HG03064 (cell line): ENCODE data around the gene ARHGAP45.
"Not testable (repeated sequence)": the region's sequence is repeated elsewhere in the genome, so short reads cannot be mapped to it uniquely, and the experiment has no call there.

Experiments
- ATAC-seq: cut with Tn5 transposase; IDR thresholded peaks from one replicate; pipeline ENCODE4 v1.9.1; 2021; ENCODE audit warnings: low read depth; ENCODE audit not compliant: unreplicated experiment

Gene ARHGAP45

GRCh38 chr19:1066748-1067340, at the start of gene ARHGAP45:
ARHGAP45 (plus strand) TSS chr19:1067167; CDS start chr19:1067406, 239 bp downstream.
- no peak for ATAC-seq

- ATAC-seq = no peak
Observed at GRCh38 chr19:1017906-1018305, 49.1 kb upstream of the ARHGAP45 start.

GRCh38 chr19:1018393-1018792, 48.6 kb upstream of the ARHGAP45 start:
- no peak for ATAC-seq

DNA sequence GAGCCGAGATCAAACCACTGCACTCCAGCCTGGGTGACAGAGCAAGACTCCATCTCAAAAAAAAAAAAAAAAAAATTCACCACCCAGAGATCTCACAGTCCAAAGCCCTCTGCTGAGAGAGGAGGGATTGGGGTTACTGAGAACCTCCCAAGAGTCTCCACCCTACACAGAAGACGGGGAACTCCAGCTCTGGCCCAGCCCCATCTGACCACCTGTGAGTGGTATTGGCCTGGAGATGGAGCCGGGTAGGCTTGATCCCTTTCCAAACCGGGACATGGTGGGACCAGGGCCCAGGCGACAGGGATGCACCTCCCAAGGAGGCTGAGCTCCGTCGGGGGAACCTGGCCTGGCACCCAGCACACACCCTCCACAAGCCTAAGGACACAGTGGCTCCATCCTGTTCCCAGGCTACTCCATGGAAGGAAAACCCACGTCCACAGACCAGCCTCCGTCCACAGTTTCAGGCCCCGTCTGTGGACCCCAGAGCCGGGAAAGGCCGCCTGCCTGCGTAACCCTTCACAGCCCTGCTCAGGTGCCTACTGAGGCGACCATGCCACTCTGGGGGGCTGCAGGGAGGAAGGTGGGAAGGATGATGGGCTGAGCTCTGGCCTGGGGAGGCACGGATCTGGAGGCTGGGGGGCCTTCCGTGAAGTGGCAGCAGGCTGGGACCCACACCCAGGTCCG, 47.9 kb upstream of the ARHGAP45 start:
- no peak for ATAC-seq

DNA sequence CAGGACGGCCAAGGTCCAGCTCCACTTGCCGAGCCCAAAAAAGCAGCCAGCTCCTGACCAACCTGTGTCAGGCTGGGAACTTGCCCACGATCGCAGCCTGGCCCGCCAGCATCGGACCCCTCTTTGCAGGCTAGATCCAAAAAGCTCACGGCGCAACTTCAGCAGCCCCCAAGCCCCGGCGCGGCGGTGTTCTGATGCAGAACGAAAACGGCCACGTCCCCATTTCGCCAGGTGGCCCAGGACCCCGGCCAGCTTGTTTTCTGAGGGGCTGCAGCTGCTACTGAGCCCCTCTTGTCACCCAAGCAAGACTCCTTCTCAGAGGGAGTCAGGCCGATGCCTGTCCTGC, 47.4 kb upstream of the ARHGAP45 start:
- no peak for ATAC-seq

DNA sequence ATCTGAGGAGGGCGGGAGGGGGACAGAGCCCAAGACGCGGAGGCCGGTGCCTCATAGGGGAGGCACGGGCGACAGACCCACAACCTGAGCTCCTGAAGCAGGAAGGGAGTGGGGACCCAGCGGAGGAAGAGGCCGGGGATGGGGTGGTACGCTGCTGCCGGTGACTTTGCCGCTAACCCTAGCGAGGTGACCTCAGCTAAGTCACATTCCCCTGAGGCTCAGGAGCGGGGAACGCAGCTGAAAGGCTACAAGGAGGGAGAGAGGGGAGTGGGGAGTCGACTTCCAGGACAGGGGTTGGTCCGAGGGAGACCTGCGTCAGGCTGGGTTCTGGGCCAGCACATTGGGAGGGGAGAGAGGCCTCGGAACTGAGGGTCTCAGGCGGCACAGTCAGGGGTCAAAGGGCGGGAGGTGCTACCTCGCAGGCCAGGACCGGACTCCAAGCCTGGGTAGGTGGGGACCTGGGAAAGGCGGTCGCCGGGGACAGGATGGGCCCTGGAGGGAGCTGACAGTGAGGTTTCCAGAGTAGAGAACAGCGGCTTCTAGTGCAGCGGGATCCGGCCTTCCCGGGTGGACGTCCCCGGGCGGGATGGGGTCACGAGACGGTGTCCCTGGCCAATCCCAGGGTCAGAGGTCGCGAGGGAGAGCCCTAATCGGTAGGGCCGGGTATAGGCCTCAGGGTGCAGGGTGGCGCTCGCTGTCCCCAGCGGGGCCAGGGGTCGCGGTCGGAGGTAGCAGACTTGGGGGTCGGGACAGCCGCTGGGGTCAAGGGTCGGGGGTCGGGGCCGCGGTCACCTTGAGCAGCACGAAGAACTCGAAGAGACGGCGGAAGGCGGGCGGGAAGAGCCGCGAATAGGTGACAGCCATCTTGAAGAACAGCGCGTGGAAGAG, 46.7 kb upstream of the ARHGAP45 start:
- ATAC-seq = no peak

DNA sequence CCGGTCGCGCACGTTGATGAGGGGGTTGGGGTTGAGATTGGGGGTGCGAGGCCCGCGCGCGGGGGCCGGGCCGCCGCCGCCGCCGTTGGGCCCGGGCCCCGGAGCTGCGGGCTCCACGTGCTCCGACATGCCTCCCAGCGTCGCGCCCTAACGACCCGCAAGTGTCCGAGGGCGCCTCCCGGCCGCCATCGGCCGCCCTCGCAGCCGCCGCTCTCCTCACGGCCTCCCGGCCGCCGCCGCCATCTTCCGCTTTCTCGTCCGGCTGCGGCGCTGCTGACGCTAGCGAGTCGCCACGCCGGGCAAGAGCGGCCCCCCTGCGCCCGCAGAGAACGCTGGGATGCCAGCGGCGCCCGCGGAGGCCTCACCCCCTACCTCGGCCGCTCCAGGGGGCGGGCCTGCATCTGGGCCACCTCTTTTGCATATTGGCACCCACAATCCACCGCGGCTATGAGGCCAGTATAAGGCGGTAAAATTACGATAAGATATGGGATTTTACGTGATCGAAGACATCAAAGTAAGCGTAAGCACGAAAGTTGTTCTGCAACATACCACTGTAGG, 46.0 kb upstream of the ARHGAP45 start, which contains the start of gene TMEM259:
TSS of gene TMEM259 (minus strand) at position 256 of the 558 bp plus-strand sequence. CDS start at position 129, 127 bp downstream.
- ATAC-seq = peak; percentile 60

DNA sequence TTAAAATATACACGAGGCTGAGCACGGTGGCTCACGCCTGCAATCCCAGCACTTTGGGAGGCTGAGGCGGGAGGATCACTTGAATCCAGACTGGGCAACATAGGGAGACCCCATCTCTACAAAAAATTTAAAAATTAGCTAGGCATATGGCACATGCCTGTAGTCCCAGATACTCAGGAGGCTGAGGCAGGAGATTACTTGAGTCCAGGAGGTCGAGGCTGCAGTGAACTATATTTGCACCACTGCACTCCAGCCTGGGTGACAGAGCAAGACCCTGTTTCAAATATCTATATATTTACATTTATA, 43.1 kb upstream of the ARHGAP45 start:
- not testable (repeated sequence) for ATAC-seq

DNA sequence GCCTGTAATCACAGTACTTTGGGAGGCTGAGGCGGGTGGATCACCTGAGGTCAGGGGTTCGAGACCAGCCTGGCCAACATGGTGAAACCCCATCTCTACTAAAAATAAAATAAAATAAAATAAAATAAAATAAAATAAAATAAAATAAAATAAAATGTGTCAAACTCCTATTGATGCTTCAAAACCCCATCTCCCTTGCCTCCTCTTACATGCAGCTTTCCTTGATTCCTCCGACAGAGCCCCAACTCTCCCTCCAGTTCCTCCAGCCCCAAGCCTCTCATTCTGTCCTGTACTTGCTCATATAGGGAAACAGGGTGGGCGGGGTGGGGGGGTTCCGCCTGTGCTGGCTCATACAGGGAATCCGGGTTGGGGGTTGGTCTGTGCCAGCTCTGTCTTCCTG, 41.9 kb upstream of the ARHGAP45 start:
- ATAC-seq = not testable (repeated sequence)

DNA sequence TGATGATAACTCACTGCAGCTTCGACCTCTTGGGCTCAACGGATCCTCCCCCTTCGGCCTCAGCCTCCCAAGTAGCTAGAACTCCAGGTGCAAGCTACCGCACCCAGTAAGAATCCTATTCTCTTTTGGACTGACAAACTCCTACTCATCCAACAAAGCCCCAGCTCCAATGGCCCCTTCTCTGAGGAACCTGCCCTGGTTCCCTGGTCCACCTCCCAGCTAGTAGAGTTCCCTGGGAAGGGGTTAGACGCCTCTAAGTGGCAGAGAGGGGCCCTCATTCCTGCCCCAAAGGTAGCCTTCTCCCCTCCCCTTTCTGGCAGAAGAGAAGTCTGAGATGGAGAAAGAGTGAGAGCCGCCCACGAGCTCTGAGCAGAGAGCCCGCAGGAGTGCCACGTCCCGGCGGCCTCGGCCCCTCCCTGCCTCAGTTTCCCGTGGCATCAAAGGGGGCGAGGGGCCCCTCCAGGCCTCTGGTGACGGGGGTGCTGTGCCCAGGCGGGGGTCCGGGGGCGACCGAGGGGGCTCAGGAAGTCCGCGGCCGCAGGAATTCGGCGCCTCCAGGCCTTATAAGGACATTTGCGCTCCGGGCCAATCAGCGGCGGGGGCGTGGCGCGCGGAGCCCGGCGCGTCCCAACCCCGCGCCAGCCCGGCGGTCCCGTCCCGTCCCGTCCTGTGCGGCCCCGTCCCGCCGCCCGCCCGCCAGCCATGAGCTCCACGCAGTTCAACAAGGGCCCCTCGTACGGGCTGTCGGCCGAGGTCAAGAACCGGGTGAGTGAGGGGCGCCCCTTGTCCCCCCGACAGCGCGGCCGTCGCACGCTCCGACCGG, 40.8 kb upstream of the ARHGAP45 start, which contains the start of gene CNN2:
TSS of gene CNN2 (plus strand) at position 649 of the 823 bp plus-strand sequence. CDS start at position 703, 54 bp downstream.
- no peak for ATAC-seq

GRCh38 chr19:1026783-1027649, 40.0 kb upstream of the ARHGAP45 start:
- no peak for ATAC-seq

DNA sequence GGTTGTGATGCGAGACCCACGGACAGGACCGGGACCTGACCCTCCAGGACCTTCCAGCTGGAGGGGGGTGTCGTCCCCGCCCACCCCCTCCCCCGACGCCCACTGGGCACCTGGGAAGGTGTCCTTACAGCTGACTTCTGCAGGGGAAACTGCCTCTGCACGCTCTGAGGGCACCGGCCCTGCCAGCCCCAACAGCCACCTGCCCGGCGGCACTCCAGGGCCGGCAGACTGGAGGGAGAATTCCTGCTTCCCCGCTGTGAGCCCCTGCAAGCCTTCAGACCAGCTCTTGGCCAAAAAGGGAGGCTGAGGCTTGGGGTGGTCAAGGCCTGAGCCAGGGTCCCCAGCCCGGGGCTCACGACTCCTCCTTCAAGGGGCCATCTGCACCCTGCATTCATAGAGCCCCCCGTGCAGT, 39.3 kb upstream of the ARHGAP45 start:
- no peak for ATAC-seq

- no peak for ATAC-seq
Observed at GRCh38 chr19:1028062-1028926, 38.7 kb upstream of the ARHGAP45 start.

DNA sequence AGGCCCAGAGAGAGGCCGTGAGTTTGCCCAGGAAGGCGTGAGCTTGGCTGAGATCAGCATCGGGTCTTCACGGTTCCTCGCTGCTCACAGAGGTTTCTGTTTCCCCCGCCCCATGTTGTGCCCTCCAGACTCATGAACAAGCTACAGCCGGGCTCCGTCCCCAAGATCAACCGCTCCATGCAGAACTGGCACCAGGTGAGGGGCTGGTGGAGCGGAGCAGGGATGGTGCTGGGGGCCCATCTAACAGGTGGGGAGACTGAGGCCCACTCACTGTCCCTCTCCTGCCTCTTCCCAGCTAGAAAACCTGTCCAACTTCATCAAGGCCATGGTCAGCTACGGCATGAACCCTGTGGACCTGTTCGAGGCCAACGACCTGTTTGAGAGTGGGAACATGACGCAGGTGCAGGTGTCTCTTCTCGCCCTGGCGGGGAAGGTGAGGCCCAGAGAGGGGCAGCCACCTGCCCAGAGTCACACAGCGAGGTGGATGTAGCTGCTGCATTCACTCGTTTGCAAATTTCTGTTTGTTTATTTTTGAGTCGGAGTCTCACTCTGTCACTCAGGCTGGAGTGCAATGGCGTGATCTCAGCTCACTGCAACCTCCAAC, 34.6 kb upstream of the ARHGAP45 start:
- no peak for ATAC-seq

- ATAC-seq = no peak
Observed at GRCh38 chr19:1035998-1036621, 30.9 kb upstream of the ARHGAP45 start.

- ATAC-seq = no peak
Observed at GRCh38 chr19:1037621-1038064, 29.3 kb upstream of the ARHGAP45 start.

DNA sequence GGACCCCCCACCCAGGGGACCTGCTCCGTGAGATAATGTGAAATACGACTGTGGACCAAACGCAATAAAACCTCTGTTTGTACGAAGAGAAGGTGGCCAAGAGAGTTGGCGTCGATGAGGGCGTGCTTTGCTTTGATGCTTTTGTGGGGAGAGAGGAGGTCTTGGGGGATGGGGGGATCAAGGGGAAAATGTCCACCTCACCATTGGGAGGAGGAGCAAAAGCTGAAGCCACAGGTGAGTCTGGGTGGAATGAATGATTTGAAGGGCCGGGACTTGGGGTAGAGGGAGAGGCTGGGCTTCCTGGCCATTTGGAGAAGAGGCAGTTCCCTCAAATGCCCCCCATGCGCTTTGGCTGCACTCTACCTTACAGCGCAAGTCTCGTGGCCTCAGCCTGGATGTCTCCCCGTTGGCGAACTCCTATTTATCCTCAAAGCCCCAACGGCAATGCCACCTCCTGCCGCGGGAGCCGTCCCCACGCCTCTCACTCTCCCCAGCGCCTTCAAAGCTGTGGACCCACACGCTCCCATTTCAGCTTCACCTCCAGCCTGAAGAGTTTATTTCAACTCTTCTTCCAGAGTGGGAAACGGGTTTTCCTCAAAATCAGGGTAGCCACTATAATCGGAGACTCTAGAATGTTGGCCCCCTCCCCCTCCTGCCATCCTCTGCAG, 27.9 kb upstream of the ARHGAP45 start:
- no peak for ATAC-seq
